HG03095 (cell line): ENCODE measurements around the gene VGLL2.

Experiments
- ATAC-seq: cut with Tn5 transposase; IDR thresholded peaks from one replicate; pipeline ENCODE4 v1.9.1; 2021; ENCODE audit warnings: moderate library complexity; ENCODE audit not compliant: unreplicated experiment

Gene VGLL2

GRCh38 chr6:117311726-117312125, 46.4 kb downstream of the VGLL2 start:
- no peak for ATAC-seq

GRCh38 chr6:117317261-117317660, 51.9 kb downstream of the VGLL2 start:
- ATAC-seq: no peak
